ENCODE results near the gene GPR17.

GRCh38 chr2:127647242-127648190 is 1.6 kb downstream of the GPR17 start:
- TF ChIP-seq, protein P1, sequence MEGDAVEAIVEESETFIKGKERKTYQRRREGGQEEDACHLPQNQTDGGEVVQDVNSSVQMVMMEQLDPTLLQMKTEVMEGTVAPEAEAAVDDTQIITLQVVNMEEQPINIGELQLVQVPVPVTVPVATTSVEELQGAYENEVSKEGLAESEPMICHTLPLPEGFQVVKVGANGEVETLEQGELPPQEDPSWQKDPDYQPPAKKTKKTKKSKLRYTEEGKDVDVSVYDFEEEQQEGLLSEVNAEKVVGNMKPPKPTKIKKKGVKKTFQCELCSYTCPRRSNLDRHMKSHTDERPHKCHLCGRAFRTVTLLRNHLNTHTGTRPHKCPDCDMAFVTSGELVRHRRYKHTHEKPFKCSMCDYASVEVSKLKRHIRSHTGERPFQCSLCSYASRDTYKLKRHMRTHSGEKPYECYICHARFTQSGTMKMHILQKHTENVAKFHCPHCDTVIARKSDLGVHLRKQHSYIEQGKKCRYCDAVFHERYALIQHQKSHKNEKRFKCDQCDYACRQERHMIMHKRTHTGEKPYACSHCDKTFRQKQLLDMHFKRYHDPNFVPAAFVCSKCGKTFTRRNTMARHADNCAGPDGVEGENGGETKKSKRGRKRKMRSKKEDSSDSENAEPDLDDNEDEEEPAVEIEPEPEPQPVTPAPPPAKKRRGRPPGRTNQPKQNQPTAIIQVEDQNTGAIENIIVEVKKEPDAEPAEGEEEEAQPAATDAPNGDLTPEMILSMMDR (optimal IDR thresholded peaks at IDR 0.05 in 1 of 3, IDR thresholded peaks at IDR 0.05 in 1 of 3, conservative IDR thresholded peaks at IDR 0.05 in 1 of 3; ENCODE audit: extremely low read depth in 1 of 3, insufficient read depth in 2 of 3, low read length in 3 of 3): no peak
- no peak for TF ChIP-seq EZH2 (IDR thresholded peaks at IDR 0.05; ENCODE audit: low read length)

All from keratinocyte (primary cell).